H1 (cell line): Measurements from ENCODE around the gene TRDN. TPM values are rescaled to one million over a fixed set of nuclear protein-coding genes. Genes with fewer than 3 reads are reported as not detected.

Experiments used
- CTCF ChIA-PET: fragments of 300-600 bp; sonication (Branson Sonifier 250); formaldehyde crosslinking; loops from one replicate; lab custom pipeline; 2021; ENCODE audit not compliant: partially characterized antibody; lab: Charles Lee
- POLR2A ChIA-PET: fragments of 300-600 bp; sonication (Branson Sonifier 250); formaldehyde crosslinking; loops from one replicate; lab custom pipeline; 2021; ENCODE audit warnings: inconsistent platforms; ENCODE audit not compliant: partially characterized antibody; lab: Charles Lee
- DNase-seq, 2 experiments: peaks; one replicate each; pipeline versions ENCODE4 v3.0.0 to v3.0.0-alpha.2; 2010 to 2022; ENCODE audit warnings: low spot score in 2 of 2, low read depth in 1 of 2, mixed read lengths in 1 of 2
- FAIRE-seq: peaks from 2 replicates; lab custom pipeline; 2011; peaks lifted over from hg19 to GRCh38; lab: Jason Lieb, UNC
- H2AFZ ChIP-seq: 2 replicates; pipeline ENCODE4 v1.8.1; 2012; ENCODE audit warnings: low read length, inconsistent platforms
- H2AK5ac ChIP-seq: 2 replicates; pipeline ENCODE4 v1.6.1; 2013; ENCODE audit warnings: low read depth, low read length
- H2BK120ac ChIP-seq: replicated peaks from 2 replicates; pipeline ENCODE3; 2013; ENCODE audit warnings: low read depth, low read length, inconsistent platforms
- H2BK12ac ChIP-seq: 2 replicates; pipeline ENCODE4 v1.6.1; 2013; ENCODE audit warnings: low read depth, low read length
- H2BK15ac ChIP-seq: 2 replicates; pipeline ENCODE4 v1.6.1; 2013; ENCODE audit warnings: low read length
- H2BK20ac ChIP-seq: 2 replicates; pipeline ENCODE4 v1.6.1; 2013; ENCODE audit warnings: low read length
- H2BK5ac ChIP-seq: 2 replicates; pipeline ENCODE4 v1.6.1; 2013; ENCODE audit warnings: low read depth, low read length
- H3K14ac ChIP-seq: 2 replicates; pipeline ENCODE4 v1.6.1; 2013; ENCODE audit warnings: inconsistent platforms; ENCODE audit not compliant: insufficient read length
- H3K18ac ChIP-seq: 2 replicates; pipeline ENCODE4 v1.6.1; 2013; ENCODE audit warnings: low read length; ENCODE audit errors: extremely low read depth
- H3K23ac ChIP-seq: 2 replicates; pipeline ENCODE4 v1.6.1; 2013; ENCODE audit warnings: inconsistent platforms; ENCODE audit not compliant: insufficient read length
- H3K23me2 ChIP-seq: 2 replicates; pipeline ENCODE4 v1.6.1; 2013; ENCODE audit warnings: low read depth, low read length
- H3K27ac ChIP-seq: 2 replicates; pipeline ENCODE4 v1.6.1; 2011; ENCODE audit warnings: low read depth, low read length, inconsistent platforms
- H3K27me3 ChIP-seq, 4 experiments: replicated peaks in 1 of 4; 1 replicate in 1 of 4; 2 replicates in 3 of 4; pipeline versions ENCODE4 v1.6.1 to v1.8.1; 2011 to 2013; ENCODE audit warnings: low read length in 3 of 4, mild to moderate bottlenecking in 3 of 4, inconsistent platforms in 2 of 4, mixed read lengths in 2 of 4, moderate library complexity in 1 of 4; ENCODE audit not compliant: control insufficient read depth in 3 of 4, insufficient read depth in 3 of 4; ENCODE audit errors: extremely low read depth in 1 of 4
- H3K36me3 ChIP-seq, 4 experiments: 2 replicates each; pipeline versions ENCODE4 v1.6.1 to v1.8.1; 2011 to 2013; ENCODE audit warnings: mild to moderate bottlenecking in 4 of 4, low read length in 3 of 4, moderate library complexity in 2 of 4, control low read depth in 1 of 4, inconsistent platforms in 1 of 4; ENCODE audit not compliant: insufficient read depth in 4 of 4, control insufficient read depth in 2 of 4
- H3K4ac ChIP-seq: replicated peaks from 2 replicates; pipeline ENCODE3; 2013; ENCODE audit warnings: low read length, low read depth, mixed read lengths, inconsistent platforms; ENCODE audit not compliant: insufficient read length
- H3K4me1 ChIP-seq, 4 experiments: replicated peaks in 1 of 4; 1 replicate in 1 of 4; 2 replicates in 3 of 4; pipeline versions ENCODE4 v1.6.1 to v1.8.1; 2011 to 2013; ENCODE audit warnings: low read length in 3 of 4, inconsistent platforms in 2 of 4, mixed read lengths in 1 of 4; ENCODE audit not compliant: insufficient read depth in 4 of 4, control insufficient read depth in 3 of 4
- H3K4me2 ChIP-seq, 2 experiments: 2 replicates each; pipeline versions ENCODE4 v1.6.1 to v1.8.1; 2011 to 2013; ENCODE audit warnings: low read depth in 2 of 2, low read length in 2 of 2, control low read depth in 1 of 2, inconsistent platforms in 1 of 2, mild to moderate bottlenecking in 1 of 2; ENCODE audit not compliant: insufficient read depth in 1 of 2
- H3K4me3 ChIP-seq, 4 experiments: fragments of 200-600, 300-600 bp in 1 of 4; sonication (generic), shearing (Covaris generic), sonication (Bioruptor Twin) in 1 of 4; 2 replicates each; pipeline versions ENCODE4 v1.5.1 to v1.8.1; 2011 to 2016; ENCODE audit warnings: low read length in 4 of 4, low read depth in 3 of 4, control low read depth in 2 of 4, inconsistent platforms in 2 of 4, mild to moderate bottlenecking in 2 of 4, mixed read lengths in 1 of 4, moderate library complexity in 1 of 4; ENCODE audit not compliant: insufficient read depth in 2 of 4; ENCODE audit errors: extremely low read depth in 1 of 4
- H3K56ac ChIP-seq: replicated peaks from 2 replicates; pipeline ENCODE3; 2013; ENCODE audit warnings: low read depth, mild to moderate bottlenecking, mixed read lengths, low read length, inconsistent platforms; ENCODE audit not compliant: insufficient read length
- H3K79me1 ChIP-seq: 2 replicates; pipeline ENCODE4 v1.6.1; 2013; ENCODE audit warnings: low read depth, low read length, control low read depth
- H3K79me2 ChIP-seq, 2 experiments: 2 replicates each; pipeline versions ENCODE4 v1.6.1 to v1.8.1; 2012 to 2013; ENCODE audit warnings: low read length in 2 of 2, mild to moderate bottlenecking in 2 of 2, inconsistent platforms in 1 of 2; ENCODE audit not compliant: insufficient read depth in 2 of 2, control insufficient read depth in 1 of 2
- H3K9ac ChIP-seq, 4 experiments: replicated peaks in 1 of 4; 1 replicate in 1 of 4; 2 replicates in 3 of 4; pipeline versions ENCODE4 v1.6.1 to v1.8.1; 2011 to 2013; ENCODE audit warnings: low read depth in 3 of 4, low read length in 3 of 4, control low read depth in 2 of 4, mild to moderate bottlenecking in 2 of 4, moderate library complexity in 2 of 4, inconsistent platforms in 1 of 4; ENCODE audit errors: extremely low read depth in 1 of 4
- H3K9me3 ChIP-seq, 2 experiments: 2 replicates each; pipeline versions ENCODE4 v1.6.1 to v1.8.1; 2012 to 2013; ENCODE audit warnings: mild to moderate bottlenecking in 2 of 2, moderate library complexity in 2 of 2, control low read depth in 1 of 2, inconsistent platforms in 1 of 2, low read depth in 1 of 2, low read length in 1 of 2, mixed read lengths in 1 of 2; ENCODE audit not compliant: insufficient read depth in 2 of 2
- H4K20me1 ChIP-seq, 2 experiments: replicated peaks in 1 of 2; 2 replicates each; pipeline versions ENCODE3 to v1.8.1; 2011 to 2013; ENCODE audit warnings: inconsistent platforms in 2 of 2, low read length in 2 of 2, mild to moderate bottlenecking in 1 of 2; ENCODE audit not compliant: insufficient read depth in 2 of 2, control insufficient read depth in 1 of 2
- H4K5ac ChIP-seq: 2 replicates; pipeline ENCODE4 v1.6.1; 2013; ENCODE audit warnings: low read length, low read depth, mixed read lengths, inconsistent platforms; ENCODE audit not compliant: insufficient read length
- H4K8ac ChIP-seq: 2 replicates; pipeline ENCODE4 v1.8.0; 2013; ENCODE audit warnings: mild to moderate bottlenecking, moderate library complexity, low read length, inconsistent platforms; ENCODE audit not compliant: insufficient read depth; ENCODE audit errors: extremely low read depth
- H4K91ac ChIP-seq: replicated peaks from 2 replicates; pipeline ENCODE3; 2013; ENCODE audit warnings: low read length, mixed read lengths, inconsistent platforms; ENCODE audit not compliant: insufficient read length
- ATF3 ChIP-seq: IDR thresholded peaks from 2 replicates; pipeline ENCODE4 v1.6.1; 2011; ENCODE audit warnings: low read depth, mild to moderate bottlenecking, low read length; ENCODE audit not compliant: insufficient read depth
- BACH1 ChIP-seq: IDR thresholded peaks from 2 replicates; pipeline ENCODE4 v1.6.1; 2012; ENCODE audit warnings: low read length, improper control_type of control experiment
- BRCA1 ChIP-seq: IDR thresholded peaks from 2 replicates; pipeline ENCODE4 v1.6.1; 2012; ENCODE audit warnings: low read depth, low read length, improper control_type of control experiment
- CBX5 ChIP-seq: fragments of 300-800, 300-1000 bp; sonication (generic); IDR thresholded peaks from 2 replicates; pipeline ENCODE4 v1.7.1; 2016; ENCODE audit warnings: antibody characterized with exemption, low read length, low read depth
- CHD2 ChIP-seq: IDR thresholded peaks from 2 replicates; pipeline ENCODE4 v1.6.1; 2012; ENCODE audit warnings: low read length, improper control_type of control experiment
- EGR1 ChIP-seq: IDR thresholded peaks from 2 replicates; pipeline ENCODE4 v1.6.1; 2011; ENCODE audit warnings: low read depth, low read length, borderline replicate concordance
- GTF2F1 ChIP-seq: IDR thresholded peaks from 2 replicates; pipeline ENCODE4 v1.6.1; 2012; ENCODE audit warnings: low read depth, low read length, improper control_type of control experiment, borderline replicate concordance
- HDAC6 ChIP-seq: IDR thresholded peaks from one replicate; pipeline ENCODE4 v1.7.1; 2012; ENCODE audit warnings: low read depth, mild to moderate bottlenecking, inconsistent platforms, low read length, moderate library complexity
- MAFK ChIP-seq: IDR thresholded peaks from 2 replicates; pipeline ENCODE4 v1.6.1; 2012; ENCODE audit warnings: low read depth, mild to moderate bottlenecking, improper control_type of control experiment, low read length
- MAX ChIP-seq: IDR thresholded peaks from 2 replicates; pipeline ENCODE4 v1.6.1; 2012; ENCODE audit warnings: inconsistent platforms
- NANOG ChIP-seq: IDR thresholded peaks from 2 replicates; pipeline ENCODE4 v1.6.1; 2011; ENCODE audit warnings: low read length, low read depth, mild to moderate bottlenecking, inconsistent platforms; ENCODE audit not compliant: insufficient read depth, poor library complexity, severe bottlenecking
- POU5F1 ChIP-seq: IDR thresholded peaks from 2 replicates; pipeline ENCODE4 v1.6.1; 2011; ENCODE audit warnings: low read depth, mild to moderate bottlenecking, low read length, moderate library complexity
- RBBP5 ChIP-seq: IDR thresholded peaks from 2 replicates; pipeline ENCODE4 v1.7.1; 2012; ENCODE audit warnings: low read depth, mild to moderate bottlenecking, inconsistent platforms, low read length, moderate library complexity, borderline replicate concordance
- SRF ChIP-seq: IDR thresholded peaks from 2 replicates; pipeline ENCODE4 v1.6.1; 2011; ENCODE audit warnings: mild to moderate bottlenecking, low read depth, low read length, moderate library complexity
- TAF1 ChIP-seq: IDR thresholded peaks from 2 replicates; pipeline ENCODE4 v1.6.1; 2011; ENCODE audit warnings: mild to moderate bottlenecking, low read depth, low read length
- WGBS, 2 experiments: shearing (Covaris generic) in 1 of 2; methylation state at CpG; one replicate each; pipeline versions ENCODE4 v1.1.6 to v1.1.7; 2013 to 2015; ENCODE audit warnings: low lambda C conversion rate in 2 of 2, mixed read lengths in 2 of 2, inconsistent platforms in 1 of 2, low coverage in 1 of 2, missing lambda C conversion rate in 1 of 2; ENCODE audit not compliant: insufficient replicate concordance in 2 of 2, insufficient coverage in 1 of 2, insufficient read length in 1 of 2; ENCODE audit errors: extremely low coverage in 1 of 2, missing lambda C conversion rate in 1 of 2; 5-methylcytosine and 5-hydroxymethylcytosine counted together
- polyA plus RNA-seq, 7 experiments: library from polyadenylated mRNA; depleted of rRNA in 3 of 7; stranded (reverse) in 5 of 7; unstranded in 2 of 7; fragments of >200 nt in 5 of 7; fragments of 200-250 nt in 2 of 7; gene quantifications; 1 replicate in 5 of 7; 2 replicates in 1 of 7; 4 replicates in 1 of 7; pipeline versions ENCODE4 v1.2.1 to v1.2.3, GENCODE V29; 2011 to 2013; ENCODE audit warnings: missing spikeins in 2 of 7, mixed read lengths in 2 of 7
- total RNA-seq: library from RNA; stranded (reverse); fragmentation: NEBNext Ultra II Directional; extraction: Animal tissue kit (Norgen Biotek cat#: 25700); gene quantifications from 2 replicates; pipeline ENCODE4 v1.2.1, GENCODE V29; 2021

Gene TRDN
- total and polyA plus RNA-seq, 2 of the 8 experiments (the other 6 are each of a cell fraction or from before 2014, with no cell fraction given), result 1.6 to 41.6 TPM

DNA sequence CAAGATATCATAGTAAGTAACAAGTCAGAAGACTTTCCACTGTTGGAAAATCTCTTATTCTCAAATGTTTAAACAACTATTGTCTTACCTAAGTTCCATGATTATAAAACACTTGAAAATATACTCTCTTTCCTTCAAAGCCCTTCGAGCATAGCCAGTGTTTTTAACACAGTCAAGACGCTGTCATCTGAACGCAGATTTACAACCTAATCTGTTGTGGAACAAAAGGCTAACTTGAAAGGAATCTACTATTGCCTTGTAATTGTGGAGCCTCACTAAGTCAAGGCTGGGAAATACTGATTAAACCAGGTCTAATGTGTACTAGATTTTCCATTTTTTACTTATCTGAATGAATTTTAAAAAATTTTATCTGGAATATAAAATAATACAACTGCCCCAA lies 205.8 kb downstream of the TRDN start:
- Histone ChIP-seq H3K36me3 (no peaks in the 10 kb centered on the region), H3K9me3 (no peaks in the 10 kb centered on the region)
- POLR2A ChIA-PET, result no interaction called here
- TF ChIP-seq CBX5 (no peak), RBBP5 (no peak), BACH1 (no peak), GTF2F1 (no peak), MAFK (no peak), TAF1 (no peak), POU5F1 (no peak), HDAC6 (no peak), CHD2 (no peak), SRF (no peak), MAX (no peak), EGR1 (no peak), ATF3 (no peak), BRCA1 (no peak), NANOG (no peak)

More for the DNA sequence above, 205.8 kb downstream of the TRDN start:
- FAIRE-seq, result no peak
- Histone ChIP-seq H3K56ac (no peak overlapping the region), H3K23ac (no peak overlapping the region), H2BK12ac (no peak overlapping the region), H3K79me1 (no peaks in the 10 kb centered on the region), H3K23me2 (no peaks in the 10 kb centered on the region), H2AK5ac (no peak overlapping the region), H3K79me2 (no peaks in the 10 kb centered on the region), H4K5ac (no peak overlapping the region), H3K14ac (no peak overlapping the region), H3K18ac (no peak overlapping the region), H2BK20ac (no peak overlapping the region), H4K8ac (no peak overlapping the region), H2BK5ac (no peak overlapping the region), H2BK120ac (no peak overlapping the region), H4K91ac (no peak overlapping the region), H3K27me3 (no peaks in the 10 kb centered on the region), H3K4ac (no peak overlapping the region), H3K9ac (no peak overlapping the region), H2AFZ (no peak overlapping the region), H3K27ac (no peak overlapping the region), H3K4me1 (no peaks in the 10 kb centered on the region), H2BK15ac (no peak overlapping the region), H4K20me1 (no peaks in the 10 kb centered on the region), H3K4me3 (no peak overlapping the region), H3K4me2 (no peak overlapping the region)
- 94% methylated on average over 3 of the region's 3 CpGs; no CpG with 5 or more reads in 1 of the 2 experiments for WGBS, 2 experiments
- CTCF ChIA-PET, result interaction anchor here (1.1 to 1.2 kb wide), 2 partner anchors 9 to 285 kb away, joined by 3 read pairs; no protein-coding TSS in a partner anchor
- no peak for DNase-seq
